Bronchial epithelial cell (primary cell): ENCODE measurements around the gene SLC39A11. TPM values are rescaled to one million over a fixed set of nuclear protein-coding genes. Genes with fewer than 3 reads are reported as not detected.
A peak's percentile ranks its signal among the peaks of the same experiment; 100 is the strongest.

Experiments
- DNase-seq: peaks from one replicate; pipeline ENCODE4 v3.0.0-alpha.2; 2010; ENCODE audit warnings: low read depth
- FAIRE-seq: peaks from 2 replicates; lab custom pipeline; 2011; peaks lifted over from hg19 to GRCh38; lab: Jason Lieb, UNC
- H3K27me3 ChIP-seq: 2 replicates; pipeline ENCODE4 v1.5.1; 2011; ENCODE audit warnings: low read length; ENCODE audit not compliant: control insufficient read depth, insufficient read depth
- H3K36me3 ChIP-seq: 2 replicates; pipeline ENCODE4 v1.5.1; 2011; ENCODE audit warnings: low read length; ENCODE audit not compliant: control insufficient read depth, insufficient read depth
- H3K4me3 ChIP-seq: 2 replicates; pipeline ENCODE4 v1.5.1; 2011; ENCODE audit warnings: mild to moderate bottlenecking, low read depth, low read length, control low read depth
- CTCF ChIP-seq: IDR thresholded peaks from 2 replicates; pipeline ENCODE4 v1.5.1; 2011; ENCODE audit warnings: mild to moderate bottlenecking, moderate library complexity, low read length, control low read depth, inconsistent platforms; ENCODE audit not compliant: insufficient read depth, severe bottlenecking
- total RNA-seq: library from RNA; depleted of rRNA; stranded (reverse); fragments of >200 nt; gene quantifications from 2 replicates; pipeline ENCODE4 v1.2.1, GENCODE V29; 2014

Gene SLC39A11
- total RNA-seq, 1 donor from 2014 or later = 23.4 TPM

DNA sequence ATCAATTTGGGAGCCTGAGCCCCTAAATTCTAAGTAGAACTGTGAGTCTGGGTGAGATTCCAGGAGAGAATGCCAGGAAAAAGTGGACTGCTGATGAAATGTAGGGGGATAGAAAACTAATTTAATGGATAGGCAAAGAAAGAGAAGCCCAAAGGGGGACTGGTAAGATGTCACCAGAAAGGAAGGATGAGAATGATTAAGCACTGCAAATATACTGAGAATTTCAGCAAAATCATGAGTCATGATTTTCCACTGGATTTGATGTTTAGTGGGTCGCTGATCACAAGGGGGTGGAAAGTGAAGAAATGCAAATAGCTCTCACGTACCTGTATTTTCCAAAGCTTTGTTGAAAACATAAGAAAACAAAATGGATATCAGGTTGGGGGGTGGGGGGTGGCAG lies 201.8 kb downstream of the SLC39A11 start:
- TF ChIP-seq CTCF = no peak
- FAIRE-seq = no peak
- peak; percentile 25 for DNase-seq
- Histone ChIP-seq H3K4me3 (no peak overlapping the region), H3K27me3 (no peaks in the 10 kb centered on the region), H3K36me3 (no peaks in the 10 kb centered on the region)

DNA sequence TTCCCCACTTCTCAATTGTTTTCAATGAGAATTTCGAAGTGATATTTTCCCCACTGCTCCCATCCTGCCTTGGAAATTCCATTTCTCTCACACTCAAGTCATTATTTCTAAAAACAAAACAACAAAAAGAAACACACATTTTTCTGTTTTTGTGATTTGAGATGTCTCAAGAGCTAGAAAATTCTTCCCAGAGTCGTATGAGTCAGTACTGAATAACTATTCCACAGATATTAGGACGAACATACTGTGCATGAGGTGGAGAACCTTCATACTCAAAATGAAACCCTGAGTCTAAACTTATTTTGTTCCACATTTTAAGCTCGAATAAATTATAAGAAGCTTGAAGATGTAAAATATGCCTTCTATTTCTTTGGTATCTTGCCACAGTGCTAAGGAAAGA lies 204.6 kb downstream of the SLC39A11 start:
- Histone ChIP-seq H3K36me3 (no peaks in the 10 kb centered on the region), H3K27me3 (no peaks in the 10 kb centered on the region), H3K4me3 (no peak overlapping the region)
- TF ChIP-seq CTCF = no peak
- FAIRE-seq = no peak
- no peak for DNase-seq

- FAIRE-seq (peak; percentile 60), DNase-seq (no peak)
- Histone ChIP-seq H3K36me3 (no peaks in the 10 kb centered on the region), H3K27me3 (no peaks in the 10 kb centered on the region), H3K4me3 (no peak overlapping the region)
- no peak for TF ChIP-seq CTCF
Observed at GRCh38 chr17:72887322-72887721, 205.2 kb downstream of the SLC39A11 start.

- DNase-seq = no peak
- Histone ChIP-seq H3K27me3 (no peaks in the 10 kb centered on the region), H3K4me3 (no peak overlapping the region), H3K36me3 (no peaks in the 10 kb centered on the region)
- no peak for FAIRE-seq
- TF ChIP-seq CTCF = no peak
Observed at GRCh38 chr17:72886622-72887021, 205.9 kb downstream of the SLC39A11 start.

DNA sequence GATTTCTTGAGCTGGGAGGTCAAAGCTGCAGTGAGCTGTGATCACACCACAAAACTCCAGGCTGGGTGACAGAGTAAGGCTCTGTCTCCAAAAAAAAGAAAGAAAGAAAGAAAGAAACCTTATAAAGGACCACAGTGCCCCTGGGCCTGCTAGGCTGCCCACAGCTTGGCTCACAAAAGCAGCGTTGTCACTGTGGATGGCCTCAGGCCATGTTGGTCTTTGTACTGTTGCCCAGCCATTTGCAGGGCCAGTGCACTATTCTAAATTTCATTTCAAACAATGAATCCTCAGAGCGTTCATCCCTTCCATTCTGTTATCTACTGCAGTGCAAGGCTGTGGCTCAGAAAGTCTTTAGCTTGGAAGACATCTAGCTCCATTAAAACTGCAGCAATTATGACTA lies 208.4 kb downstream of the SLC39A11 start:
- no peak for FAIRE-seq
- H3K4me3 ChIP-seq = no peak overlapping the region
- no peaks in the 10 kb centered on the region for H3K36me3 ChIP-seq
- no peak for DNase-seq
- no peaks in the 10 kb centered on the region for H3K27me3 ChIP-seq
- no peak for TF ChIP-seq CTCF

GRCh38 chr17:72883351-72883750 lies 209.1 kb downstream of the SLC39A11 start:
- no peak for FAIRE-seq
- H3K27me3 ChIP-seq = no peaks in the 10 kb centered on the region
- no peak overlapping the region for H3K4me3 ChIP-seq

More at GRCh38 chr17:72883351-72883750, 209.1 kb downstream of the SLC39A11 start:
- no peaks in the 10 kb centered on the region for H3K36me3 ChIP-seq
- TF ChIP-seq CTCF = no peak
- no peak for DNase-seq
